GM10266 (cell line): Measurements from ENCODE around the gene RFX6.

Experiments used
- DNase-seq: peaks from one replicate; pipeline ENCODE4 v3.0.0; 2012; ENCODE audit errors: extremely low spot score
- CTCF ChIP-seq: IDR thresholded peaks from 2 replicates; pipeline ENCODE4 v1.5.1; 2012; ENCODE audit warnings: mild to moderate bottlenecking, low read depth; ENCODE audit not compliant: control insufficient read depth, insufficient read depth; ENCODE audit errors: missing control alignments

RFX6 gene

GRCh38 chr6:116895935-116896334, 18.9 kb downstream of the RFX6 start:
- no peak for TF ChIP-seq CTCF

GRCh38 chr6:116902634-116903033, 25.6 kb downstream of the RFX6 start:
- TF ChIP-seq CTCF = no peak
- no peak for DNase-seq

More at GRCh38 chr6:116895935-116896334, 18.9 kb downstream of the RFX6 start:
- no peak for DNase-seq

GRCh38 chr6:116922853-116923548, 46.0 kb downstream of the RFX6 start:
- no peak for TF ChIP-seq CTCF
- DNase-seq = no peak

GRCh38 chr6:116924245-116924644, 47.2 kb downstream of the RFX6 start:
- DNase-seq = no peak
- no peak for TF ChIP-seq CTCF

GRCh38 chr6:116925088-116925794, 48.2 kb downstream of the RFX6 start:
- TF ChIP-seq CTCF = no peak
- no peak for DNase-seq

- no peak for DNase-seq
- no peak for TF ChIP-seq CTCF
These were observed 51.6 kb downstream of the RFX6 start for GRCh38 chr6:116928677-116929076.

GRCh38 chr6:116929825-116930224, 52.8 kb downstream of the RFX6 start:
- no peak for TF ChIP-seq CTCF
- DNase-seq = no peak
